Measurements from ENCODE around the gene SCGN.

Gene SCGN

GRCh38 chr6:25686856-25687255 is 34.8 kb downstream of the SCGN start:
- Histone ChIP-seq H3K4me3 (ENCODE audit: low read depth in 1 of 2, low read length in 2 of 2) (no peak overlapping the region), H3K27ac (ENCODE audit: low read length) (no peak overlapping the region), H3K9me3 (ENCODE audit: insufficient read depth, low read length, severe bottlenecking) (no peaks in the 10 kb centered on the region), H3K36me3 (ENCODE audit: insufficient read depth, low read length) (no peaks in the 10 kb centered on the region), H4K20me1 (ENCODE audit: insufficient read depth, low read length) (no peaks in the 10 kb centered on the region), H3K27me3 (ENCODE audit: insufficient read depth, low read length, poor library complexity) (peaks cover 18% of the 10 kb centered on the region), H3K9ac (ENCODE audit: low read depth, low read length) (no peak overlapping the region), H3K4me1 (ENCODE audit: insufficient read depth, low read length) (no peaks in the 10 kb centered on the region), H2AFZ (ENCODE audit: low read depth, low read length) (no peak overlapping the region), H3K4me2 (ENCODE audit: insufficient read depth, low read length) (no peak overlapping the region), H3K79me2 (ENCODE audit: insufficient read depth, low read length) (no peaks in the 10 kb centered on the region)
- no peak for ATAC-seq (ENCODE audit: insufficient read depth, low read depth)
- DNase-seq, result no peak
- TF ChIP-seq CTCF (IDR thresholded peaks at IDR 0.05; ENCODE audit: borderline replicate concordance, extremely low read depth, low read length, poor library complexity, severe bottlenecking), result no peak
- TF ChIP-seq EZH2 (IDR thresholded peaks at IDR 0.05; ENCODE audit: borderline replicate concordance, low read depth, low read length, severe bottlenecking), result no peak

DNA sequence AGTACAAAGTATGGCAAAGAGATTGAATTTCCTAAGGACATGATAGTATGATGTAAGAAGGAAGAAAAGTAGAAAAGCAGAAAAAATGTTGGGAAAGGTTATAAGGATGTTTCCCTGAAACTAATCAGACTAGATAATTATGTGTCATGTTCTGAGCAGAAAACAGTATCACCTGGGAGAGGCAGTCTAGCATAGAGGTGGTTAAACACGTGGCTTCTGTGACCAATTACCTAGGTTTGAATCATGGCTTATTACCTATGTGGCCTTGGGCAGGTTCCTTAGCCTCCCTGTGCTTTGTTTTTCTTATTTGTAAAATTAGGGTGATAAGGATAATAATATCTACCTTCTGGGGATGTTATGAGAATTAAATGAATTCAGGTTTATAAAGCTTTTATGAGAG is 38.0 kb downstream of the SCGN start:
- Histone ChIP-seq H3K36me3 (ENCODE audit: insufficient read depth, low read length) (no peaks in the 10 kb centered on the region), H3K27ac (ENCODE audit: low read length) (no peak overlapping the region), H4K20me1 (ENCODE audit: insufficient read depth, low read length) (no peaks in the 10 kb centered on the region), H2AFZ (ENCODE audit: low read depth, low read length) (no peak overlapping the region), H3K9me3 (ENCODE audit: insufficient read depth, low read length, severe bottlenecking) (no peaks in the 10 kb centered on the region), H3K4me1 (ENCODE audit: insufficient read depth, low read length) (no peaks in the 10 kb centered on the region), H3K79me2 (ENCODE audit: insufficient read depth, low read length) (no peaks in the 10 kb centered on the region), H3K4me2 (ENCODE audit: insufficient read depth, low read length) (no peak overlapping the region), H3K27me3 (ENCODE audit: insufficient read depth, low read length, poor library complexity) (peaks cover 16% of the 10 kb centered on the region), H3K4me3 (ENCODE audit: low read depth in 1 of 2, low read length in 2 of 2) (no peak overlapping the region), H3K9ac (ENCODE audit: low read depth, low read length) (no peak overlapping the region)
- TF ChIP-seq EZH2 (IDR thresholded peaks at IDR 0.05; ENCODE audit: borderline replicate concordance, low read depth, low read length, severe bottlenecking) (no peak), CTCF (IDR thresholded peaks at IDR 0.05; ENCODE audit: borderline replicate concordance, extremely low read depth, low read length, poor library complexity, severe bottlenecking) (no peak)
- DNase-seq, result no peak
- ATAC-seq (ENCODE audit: insufficient read depth, low read depth), result no peak

- ATAC-seq (ENCODE audit: insufficient read depth, low read depth) (no peak), DNase-seq (no peak)
- H3K9me3 ChIP-seq (ENCODE audit: insufficient read depth, low read length, severe bottlenecking), result no peaks in the 10 kb centered on the region
- no peaks in the 10 kb centered on the region for H3K4me1 ChIP-seq (ENCODE audit: insufficient read depth, low read length)
- H3K79me2 ChIP-seq (ENCODE audit: insufficient read depth, low read length), result no peaks in the 10 kb centered on the region
- no peak overlapping the region for H3K4me3 ChIP-seq (ENCODE audit: low read depth in 1 of 2, low read length in 2 of 2)
- H3K4me2 ChIP-seq (ENCODE audit: insufficient read depth, low read length), result no peak overlapping the region
- H3K9ac ChIP-seq (ENCODE audit: low read depth, low read length), result no peak overlapping the region
- no peaks in the 10 kb centered on the region for H4K20me1 ChIP-seq (ENCODE audit: insufficient read depth, low read length)
- no peak overlapping the region for H3K27ac ChIP-seq (ENCODE audit: low read length)
- TF ChIP-seq CTCF (IDR thresholded peaks at IDR 0.05; ENCODE audit: borderline replicate concordance, extremely low read depth, low read length, poor library complexity, severe bottlenecking) (no peak), EZH2 (IDR thresholded peaks at IDR 0.05; ENCODE audit: borderline replicate concordance, low read depth, low read length, severe bottlenecking) (no peak)
- H3K27me3 ChIP-seq (ENCODE audit: insufficient read depth, low read length, poor library complexity), result peaks cover 10% of the 10 kb centered on the region
- H3K36me3 ChIP-seq (ENCODE audit: insufficient read depth, low read length), result no peaks in the 10 kb centered on the region
- no peak overlapping the region for H2AFZ ChIP-seq (ENCODE audit: low read depth, low read length)
Measured at GRCh38 chr6:25691894-25692293, 39.9 kb downstream of the SCGN start.

DNA sequence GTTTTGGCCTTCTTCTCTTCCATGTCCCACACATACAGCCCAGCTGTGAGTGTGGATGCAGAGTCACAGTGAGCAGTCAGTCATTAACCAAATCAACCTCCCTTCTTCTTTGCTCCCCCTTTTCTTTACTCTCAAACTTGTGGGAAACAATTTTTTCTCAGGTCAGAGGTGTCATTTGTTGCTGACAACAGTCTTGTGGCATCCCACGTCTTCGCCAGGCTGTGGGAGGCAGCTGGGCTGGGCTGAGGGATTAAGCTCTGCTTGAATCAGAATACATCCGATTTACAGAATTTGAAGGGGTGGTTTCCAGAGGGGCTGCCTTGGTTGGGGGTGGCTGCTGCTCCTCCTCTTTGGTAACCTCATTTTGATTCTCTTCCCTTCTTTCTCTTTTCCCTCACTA is 40.5 kb downstream of the SCGN start:
- Histone ChIP-seq H3K4me3 (ENCODE audit: low read depth in 1 of 2, low read length in 2 of 2) (no peak overlapping the region), H3K27ac (ENCODE audit: low read length) (no peak overlapping the region), H3K4me2 (ENCODE audit: insufficient read depth, low read length) (no peak overlapping the region), H3K36me3 (ENCODE audit: insufficient read depth, low read length) (no peaks in the 10 kb centered on the region), H3K9ac (ENCODE audit: low read depth, low read length) (no peak overlapping the region), H2AFZ (ENCODE audit: low read depth, low read length) (no peak overlapping the region), H4K20me1 (ENCODE audit: insufficient read depth, low read length) (no peaks in the 10 kb centered on the region), H3K79me2 (ENCODE audit: insufficient read depth, low read length) (no peaks in the 10 kb centered on the region), H3K9me3 (ENCODE audit: insufficient read depth, low read length, severe bottlenecking) (no peaks in the 10 kb centered on the region), H3K27me3 (ENCODE audit: insufficient read depth, low read length, poor library complexity) (peaks cover 10% of the 10 kb centered on the region), H3K4me1 (ENCODE audit: insufficient read depth, low read length) (no peaks in the 10 kb centered on the region)
- no peak for TF ChIP-seq CTCF (IDR thresholded peaks at IDR 0.05; ENCODE audit: borderline replicate concordance, extremely low read depth, low read length, poor library complexity, severe bottlenecking)
- DNase-seq (no peak), ATAC-seq (ENCODE audit: insufficient read depth, low read depth) (no peak)

Measured in DND-41 (cell line).